Coronary artery (tissue), 2 donors: ENCODE results near the gene SLC13A3.

Source experiments
- DNase-seq: peaks from one replicate; pipeline ENCODE4 v3.0.0-alpha.2; 2017; ENCODE audit warnings: low spot score
- H3K27ac ChIP-seq, 2 donors: fragments of 200-600 bp; sonication (generic); one replicate each; pipeline ENCODE4 v1.5.1; 2016 to 2019
- H3K4me3 ChIP-seq: fragments of 200-600 bp; sonication (generic); 2 replicates; pipeline ENCODE4 v1.5.1; 2016; ENCODE audit warnings: mild to moderate bottlenecking, moderate library complexity
- CTCF ChIP-seq: fragments of 200-600 bp; sonication (generic); IDR thresholded peaks from one replicate; pipeline ENCODE4 v1.5.1; 2019; ENCODE audit warnings: antibody characterized with exemption

SLC13A3 gene

GRCh38 chr20:46640044-46640443, 11.2 kb downstream of the SLC13A3 start:
- TF ChIP-seq CTCF = no peak
- Histone ChIP-seq H3K4me3 (no peak overlapping the region), H3K27ac (no peak overlapping the region)
- no peak for DNase-seq

- Histone ChIP-seq H3K4me3 (no peak overlapping the region), H3K27ac (no peak overlapping the region)
- no peak for TF ChIP-seq CTCF
- no peak for DNase-seq
Observed at GRCh38 chr20:46639587-46639986, 11.7 kb downstream of the SLC13A3 start.

GRCh38 chr20:46638898-46639274, 12.4 kb downstream of the SLC13A3 start:
- H3K4me3 ChIP-seq = no peak overlapping the region
- TF ChIP-seq CTCF = no peak
- H3K27ac ChIP-seq = no peak overlapping the region
- DNase-seq = no peak

GRCh38 chr20:46638134-46638897, 12.9 kb downstream of the SLC13A3 start:
- TF ChIP-seq CTCF = no peak
- Histone ChIP-seq H3K27ac (no peak overlapping the region), H3K4me3 (no peak overlapping the region)
- DNase-seq = no peak

GRCh38 chr20:46637427-46638133, 13.7 kb downstream of the SLC13A3 start:
- H3K27ac ChIP-seq = no peak overlapping the region
- no peak overlapping the region for H3K4me3 ChIP-seq
- no peak for DNase-seq
- TF ChIP-seq CTCF = no peak

- no peak for TF ChIP-seq CTCF
- Histone ChIP-seq H3K4me3 (no peak overlapping the region), H3K27ac (no peak overlapping the region)
- DNase-seq = no peak
Observed at GRCh38 chr20:46637020-46637419, 14.2 kb downstream of the SLC13A3 start.

GRCh38 chr20:46636514-46636913, 14.7 kb downstream of the SLC13A3 start:
- no peak for TF ChIP-seq CTCF

More at GRCh38 chr20:46636514-46636913, 14.7 kb downstream of the SLC13A3 start:
- Histone ChIP-seq H3K27ac (no peak overlapping the region), H3K4me3 (no peak overlapping the region)
- no peak for DNase-seq
